SK-N-MC (cell line): ENCODE data around the gene POU2F3.

Experiments used
- EZH2 ChIP-seq: fragments of 200-600 bp; sonication (generic); IDR thresholded peaks from one replicate; pipeline ENCODE4 v1.6.1; 2017; ENCODE audit warnings: antibody characterized with exemption
- FOXP2 ChIP-seq: optimal IDR thresholded peaks from 2 replicates; pipeline ENCODE3; 2011; ENCODE audit warnings: mild to moderate bottlenecking, moderate library complexity; ENCODE audit not compliant: insufficient read depth; ENCODE audit errors: extremely low read length, control extremely low read depth
- POLR2AphosphoS5 ChIP-seq: IDR thresholded peaks from 2 replicates; pipeline ENCODE4 v1.6.1; 2012; ENCODE audit warnings: mild to moderate bottlenecking, low read depth, low read length, borderline replicate concordance

DNA sequence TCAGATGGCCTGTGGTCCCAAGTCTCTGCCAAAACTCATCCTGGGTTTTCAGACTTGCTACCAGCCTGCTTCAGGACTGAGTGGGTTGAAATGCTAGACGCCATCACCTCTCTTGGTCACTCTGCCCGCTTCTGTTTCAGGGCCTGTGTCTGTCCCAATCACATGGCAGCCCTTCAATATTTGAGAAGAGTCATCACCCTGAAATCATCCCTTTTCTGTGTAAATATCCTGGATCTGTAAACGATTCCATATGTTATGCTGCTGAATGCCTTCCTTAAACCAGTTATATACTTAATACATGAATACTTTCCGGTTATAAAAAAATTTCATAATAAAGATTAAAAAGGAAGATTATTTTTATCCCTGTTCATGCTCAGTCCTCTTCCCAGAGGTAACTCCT, 45.3 kb downstream of the POU2F3 start:
- TF ChIP-seq POLR2AphosphoS5 = no peak
- no peak for TF ChIP-seq EZH2
- no peak for TF ChIP-seq FOXP2
